ACC112 (cell line): Measurements from ENCODE around the gene RIN3.

Experiments used
- H2AFZ ChIP-seq: fragments of 200-600 bp; sonication (generic); one replicate; pipeline ENCODE4 v1.6.0; 2017; ENCODE audit warnings: antibody characterized with exemption, low read length; ENCODE audit not compliant: unreplicated experiment
- H3K27ac ChIP-seq: fragments of 200-600 bp; sonication (generic); 2 replicates; pipeline ENCODE4 v1.5.1; 2014; ENCODE audit warnings: low read depth, mild to moderate bottlenecking, antibody characterized with exemption, low read length, moderate library complexity
- H3K27me3 ChIP-seq: fragments of 200-600 bp; sonication (generic); 2 replicates; pipeline ENCODE4 v1.6.1; 2014; ENCODE audit warnings: mild to moderate bottlenecking, antibody characterized with exemption, low read length, moderate library complexity, mixed read lengths; ENCODE audit not compliant: insufficient read depth
- H3K36me3 ChIP-seq: fragments of 200-600 bp; sonication (generic); 2 replicates; pipeline ENCODE4 v1.6.1; 2016; ENCODE audit warnings: mild to moderate bottlenecking, antibody characterized with exemption, low read length, moderate library complexity, mixed read lengths; ENCODE audit not compliant: insufficient read depth
- H3K4me1 ChIP-seq: fragments of 200-600 bp; sonication (generic); one replicate; pipeline ENCODE4 v1.6.1; 2016; ENCODE audit warnings: low read length, mixed read lengths; ENCODE audit not compliant: insufficient read depth, unreplicated experiment, control insufficient read depth
- H3K4me3 ChIP-seq: fragments of 200-600 bp; sonication (generic); 2 replicates; pipeline ENCODE4 v1.5.1; 2014; ENCODE audit warnings: mild to moderate bottlenecking, low read depth, low read length
- H3K79me2 ChIP-seq: fragments of 200-600 bp; sonication (generic); one replicate; pipeline ENCODE4 v1.6.0; 2016; ENCODE audit warnings: low read length; ENCODE audit not compliant: control insufficient read depth, unreplicated experiment, insufficient read depth

The RIN3 gene

DNA sequence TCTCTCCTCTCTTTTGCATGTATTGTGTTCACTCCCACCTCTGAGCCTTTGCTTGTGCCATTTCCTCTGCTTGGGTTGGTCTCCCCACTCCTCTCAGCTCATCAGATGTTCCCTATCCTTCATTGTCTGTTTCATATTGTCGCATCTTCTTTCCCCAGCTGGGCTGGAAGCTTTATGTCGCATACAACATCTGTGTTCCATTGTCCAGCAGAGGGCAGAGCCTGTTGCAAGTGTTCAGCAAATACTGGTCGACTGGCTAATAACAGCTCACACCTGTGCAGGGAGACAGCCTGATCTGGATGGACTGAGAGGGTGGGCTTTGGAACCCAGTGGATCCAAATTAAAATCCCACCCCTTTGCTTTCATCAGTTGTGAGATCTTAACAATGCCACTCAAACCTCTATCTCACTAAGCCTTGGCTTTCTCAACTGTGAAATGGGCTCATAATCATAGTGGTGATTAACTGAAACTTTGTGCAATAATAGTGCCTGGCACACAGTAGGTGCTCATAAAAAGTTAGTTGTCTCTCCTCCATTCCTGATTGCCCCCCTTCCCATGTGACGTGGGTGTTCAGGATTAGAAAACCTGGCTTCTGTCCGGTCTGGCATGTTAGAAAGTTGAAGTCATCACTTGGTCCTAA lies 75.8 kb downstream of the RIN3 start:
- Histone ChIP-seq H3K36me3 (peaks cover 14% of the 10 kb centered on the region; the same call in 1 of the 2 replicates), H3K79me2 (no peaks in the 10 kb centered on the region), H3K4me1 (peaks cover 23% of the 10 kb centered on the region), H3K4me3 (no peak overlapping the region), H3K27me3 (no peaks in the 10 kb centered on the region), H2AFZ (no peak overlapping the region), H3K27ac (no peak overlapping the region)

DNA sequence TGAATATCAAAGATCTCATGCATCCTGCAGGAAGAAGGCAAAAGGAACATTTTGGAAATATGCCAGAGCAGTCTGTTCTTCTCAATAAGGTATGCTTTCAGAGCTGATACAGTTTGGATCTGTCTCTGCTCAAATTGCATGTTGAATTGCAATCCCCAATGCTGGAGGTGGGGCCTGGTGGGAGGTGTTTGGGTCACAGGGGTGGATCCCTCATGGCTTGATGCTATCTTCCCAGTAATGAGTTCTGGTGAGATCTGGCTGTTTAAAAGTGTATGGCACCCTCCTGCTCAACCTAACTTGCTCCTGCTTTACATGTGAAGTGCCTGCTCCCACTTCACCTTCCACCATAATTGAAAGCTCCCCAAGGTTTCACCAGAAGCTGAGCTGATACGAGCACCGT lies 76.6 kb downstream of the RIN3 start:
- H3K79me2 ChIP-seq, result no peaks in the 10 kb centered on the region
- peaks cover 14% of the 10 kb centered on the region; the same call in 1 of the 2 replicates for H3K36me3 ChIP-seq
- H3K27ac ChIP-seq, result no peak overlapping the region

DNA sequence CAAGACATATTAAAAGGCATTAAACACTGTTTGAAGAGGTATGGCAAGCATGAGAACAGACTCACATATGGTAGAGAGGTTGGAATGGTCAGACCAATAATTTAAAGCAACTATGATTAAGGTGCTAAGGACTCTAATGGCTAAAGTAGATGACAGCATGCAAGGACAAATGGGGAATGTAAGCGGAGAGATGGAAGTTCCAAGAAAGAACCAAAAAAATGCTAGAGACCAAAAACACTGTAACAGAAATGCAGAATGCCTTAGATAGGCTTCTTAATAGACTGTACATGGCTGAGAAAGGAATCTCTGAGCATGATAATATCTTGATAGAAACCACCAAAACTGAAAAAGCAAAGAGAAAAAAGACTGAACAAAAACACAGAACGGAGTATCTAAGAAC lies 77.4 kb downstream of the RIN3 start:
- Histone ChIP-seq H3K27ac (no peak overlapping the region), H3K4me3 (no peak overlapping the region), H3K4me1 (peaks cover 13% of the 10 kb centered on the region), H3K79me2 (no peaks in the 10 kb centered on the region), H3K27me3 (no peaks in the 10 kb centered on the region), H3K36me3 (peaks cover 14% of the 10 kb centered on the region), H2AFZ (no peak overlapping the region)

More for the DNA sequence above, 76.6 kb downstream of the RIN3 start:
- H3K4me1 ChIP-seq, result peaks cover 21% of the 10 kb centered on the region
- H3K4me3 ChIP-seq, result no peak overlapping the region
- no peaks in the 10 kb centered on the region for H3K27me3 ChIP-seq
- no peak overlapping the region for H2AFZ ChIP-seq

DNA sequence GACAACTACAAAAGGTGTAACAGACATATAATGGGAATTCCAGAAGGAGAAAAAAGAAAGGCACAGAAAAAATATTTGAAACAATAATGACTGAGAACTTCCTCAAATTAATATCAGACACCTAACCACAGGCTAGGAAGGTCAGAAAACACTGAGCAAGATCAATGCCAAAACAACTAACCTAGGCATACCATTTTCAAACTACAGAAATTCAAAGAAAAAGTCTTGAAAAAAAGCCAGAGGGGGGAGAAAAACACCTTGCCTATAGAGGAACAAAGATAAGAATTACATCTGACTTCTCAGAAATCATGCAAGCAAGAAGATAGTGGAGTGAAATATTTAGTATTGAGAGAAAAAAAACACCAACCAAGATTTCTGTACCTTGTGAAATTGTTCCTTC lies 77.8 kb downstream of the RIN3 start:
- H3K4me1 ChIP-seq, result peaks cover 10% of the 10 kb centered on the region
- H3K27ac ChIP-seq, result no peak overlapping the region

DNA sequence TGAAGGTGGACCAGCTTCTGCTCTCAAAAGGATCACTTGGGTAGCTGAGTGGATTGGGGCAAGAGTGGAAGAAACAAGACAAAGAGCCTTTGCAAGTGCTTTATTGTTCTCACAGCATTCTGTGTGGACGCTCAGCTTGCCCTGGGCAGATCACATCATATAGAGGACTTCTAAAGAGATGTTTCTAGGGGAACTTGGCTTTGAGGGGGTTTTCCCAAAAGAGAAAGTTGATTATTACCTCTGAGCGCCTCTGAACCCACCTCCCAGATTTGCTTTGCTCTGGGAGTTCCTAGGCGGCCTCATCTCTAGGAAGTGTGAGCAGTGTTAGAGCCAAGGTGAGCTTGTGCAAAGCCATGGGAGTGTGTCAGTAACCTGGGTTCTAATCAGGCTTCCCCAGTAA lies 81.7 kb downstream of the RIN3 start:
- Histone ChIP-seq H3K36me3 (peaks cover 14% of the 10 kb centered on the region), H3K4me1 (peaks cover 14% of the 10 kb centered on the region), H2AFZ (no peak overlapping the region), H3K4me3 (no peak overlapping the region), H3K27ac (no peak overlapping the region), H3K79me2 (no peaks in the 10 kb centered on the region), H3K27me3 (no peaks in the 10 kb centered on the region)

More for the DNA sequence above, 77.8 kb downstream of the RIN3 start:
- peaks cover 14% of the 10 kb centered on the region for H3K36me3 ChIP-seq
- no peak overlapping the region for H3K4me3 ChIP-seq
- no peaks in the 10 kb centered on the region for H3K27me3 ChIP-seq
- H3K79me2 ChIP-seq, result no peaks in the 10 kb centered on the region
- H2AFZ ChIP-seq, result no peak overlapping the region

DNA sequence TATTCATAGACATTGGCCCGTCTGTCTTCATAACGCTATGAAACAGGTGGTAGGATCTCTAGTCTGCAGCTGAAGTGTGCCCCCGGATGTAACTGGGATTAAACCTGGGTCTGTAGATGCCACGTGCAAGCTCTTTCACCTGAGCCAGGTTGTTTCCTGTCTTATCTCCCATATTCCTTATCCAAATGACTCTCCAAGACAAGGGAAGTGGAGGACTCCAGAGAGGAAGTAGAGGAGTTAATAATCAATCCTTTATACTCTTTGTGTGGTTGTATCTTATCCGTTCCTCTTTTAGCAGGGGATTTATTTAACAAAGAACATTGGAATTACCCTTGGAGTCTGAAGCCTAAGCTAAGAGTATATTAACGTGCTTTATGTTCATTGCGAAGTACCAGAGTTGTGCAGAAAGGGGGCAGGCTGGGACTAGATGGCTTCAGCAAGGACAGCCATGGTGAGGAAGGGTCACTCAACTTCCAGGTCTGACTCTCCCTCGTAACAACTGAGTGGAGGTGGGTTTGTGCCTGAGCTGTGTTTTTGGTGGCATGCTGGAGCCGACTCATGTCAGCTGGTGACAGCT lies 82.8 kb downstream of the RIN3 start:
- Histone ChIP-seq H3K4me3 (no peak overlapping the region), H3K36me3 (peaks cover 5% of the 10 kb centered on the region), H3K27me3 (no peaks in the 10 kb centered on the region), H3K4me1 (peaks cover 20% of the 10 kb centered on the region), H3K79me2 (no peaks in the 10 kb centered on the region), H2AFZ (no peak overlapping the region), H3K27ac (no peak overlapping the region)

DNA sequence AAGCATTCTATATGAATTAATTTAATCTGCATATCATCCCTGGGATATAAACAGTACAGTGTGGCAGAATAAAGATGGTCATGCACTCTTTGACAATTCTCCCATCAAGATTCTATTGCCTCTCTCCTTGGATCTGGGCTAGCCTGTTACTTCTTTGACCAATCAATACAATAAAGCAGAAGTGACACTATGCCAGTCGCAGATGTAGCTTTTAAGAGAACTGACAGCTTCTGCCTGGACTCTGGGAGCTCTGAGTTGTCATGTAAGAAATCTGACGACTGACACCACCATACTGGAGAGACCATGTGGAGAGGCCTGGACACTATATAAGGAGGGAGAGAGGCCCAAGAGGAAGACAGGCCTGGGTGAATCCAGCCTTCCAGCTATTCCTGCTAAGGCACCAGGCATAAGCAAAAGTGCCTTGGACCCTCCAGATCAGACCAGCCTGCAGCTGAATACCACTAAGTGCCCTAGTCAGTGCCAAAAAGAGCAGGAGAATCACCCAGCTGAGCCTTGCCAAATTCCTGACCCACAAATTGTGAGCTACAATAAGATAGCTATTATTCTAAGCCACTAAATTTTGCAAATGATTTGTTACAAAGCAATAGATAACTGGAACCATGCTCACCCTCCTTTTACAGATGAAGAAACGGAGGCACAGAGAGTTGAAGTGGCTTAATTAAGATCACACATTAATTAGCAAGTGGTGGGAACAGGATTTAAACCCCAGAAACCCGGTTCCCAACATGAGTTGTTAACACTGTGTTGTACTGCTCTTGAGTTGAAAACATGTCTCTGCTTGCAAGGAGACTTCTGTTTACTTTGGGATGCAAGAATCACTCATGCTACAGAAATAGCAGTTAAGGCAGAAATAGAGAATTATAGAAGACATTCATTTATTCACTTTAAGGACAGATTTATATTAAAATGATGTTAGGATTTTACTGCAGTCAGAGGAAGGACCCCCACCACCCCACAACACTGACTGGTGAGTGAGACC lies 84.6 kb downstream of the RIN3 start:
- H3K36me3 ChIP-seq, result no peaks in the 10 kb centered on the region; the same call in 1 of the 2 replicates

DNA sequence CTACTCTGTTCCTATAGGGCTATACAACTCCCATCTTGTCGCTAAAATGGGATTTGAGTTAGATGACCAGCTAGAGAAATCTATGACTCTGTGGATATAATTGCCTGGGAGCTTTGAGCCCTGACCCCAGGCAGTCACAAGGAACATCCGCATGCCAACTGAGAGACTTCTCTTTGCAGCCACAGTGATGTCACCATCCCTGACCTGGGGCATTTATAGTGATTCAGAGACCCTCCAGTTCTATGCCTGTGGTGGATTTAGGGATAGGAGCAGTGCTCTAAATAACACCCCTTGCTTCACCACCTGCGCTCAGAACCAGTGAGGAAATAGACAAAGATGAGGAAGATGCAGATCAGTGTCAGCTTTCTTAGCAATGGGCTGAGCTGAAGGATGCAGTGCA lies 86.2 kb downstream of the RIN3 start:
- Histone ChIP-seq H3K27ac (peak overlapping the region; percentile 70), H3K4me3 (no peak overlapping the region), H3K79me2 (no peaks in the 10 kb centered on the region), H3K27me3 (no peaks in the 10 kb centered on the region), H3K4me1 (peaks cover 20% of the 10 kb centered on the region), H3K36me3 (no peaks in the 10 kb centered on the region; the same call in 1 of the 2 replicates), H2AFZ (no peak overlapping the region)

More for the DNA sequence above, 84.6 kb downstream of the RIN3 start:
- no peak overlapping the region for H2AFZ ChIP-seq
- no peaks in the 10 kb centered on the region for H3K27me3 ChIP-seq
- H3K27ac ChIP-seq, result no peak overlapping the region
- H3K4me3 ChIP-seq, result no peak overlapping the region
- H3K79me2 ChIP-seq, result no peaks in the 10 kb centered on the region
- H3K4me1 ChIP-seq, result peaks cover 20% of the 10 kb centered on the region

DNA sequence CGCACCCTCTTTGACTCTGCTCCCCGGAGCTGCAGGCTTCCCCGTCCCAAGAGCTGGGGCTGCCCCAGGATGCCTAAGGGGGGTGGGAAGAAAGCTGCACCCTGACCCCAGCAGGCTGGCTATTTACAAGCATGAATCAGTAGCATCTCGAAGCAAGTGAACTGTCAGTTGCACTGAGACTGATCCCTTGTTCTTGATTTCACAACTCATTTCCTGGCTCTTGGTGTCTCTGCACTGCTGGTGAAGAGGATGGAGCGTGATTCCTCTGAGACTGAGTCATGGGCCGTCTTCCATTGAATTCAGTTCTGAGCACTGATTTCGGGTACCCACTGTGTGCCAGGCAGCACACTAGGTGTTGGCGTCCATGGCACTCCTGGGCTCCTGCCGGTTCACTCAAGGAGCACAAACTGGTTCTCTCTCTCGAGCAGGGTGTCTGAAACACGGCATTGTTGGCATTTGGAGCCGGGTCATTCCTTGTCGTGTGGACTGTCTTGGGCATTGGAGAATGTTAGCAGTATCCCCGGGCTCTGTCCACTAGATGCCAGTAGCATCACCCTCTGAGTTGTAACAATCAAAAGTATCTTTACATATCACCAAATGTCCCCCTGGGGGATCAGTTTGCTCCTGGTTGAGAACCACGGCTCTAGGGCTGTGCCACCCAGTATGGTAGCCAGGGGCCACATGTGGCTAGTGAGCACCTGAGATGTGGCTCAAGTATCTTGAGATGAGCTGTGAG lies 86.9 kb downstream of the RIN3 start:
- Histone ChIP-seq H2AFZ (no peak overlapping the region), H3K4me1 (peaks cover 20% of the 10 kb centered on the region), H3K27ac (peak overlapping the region; percentile 70), H3K4me3 (no peak overlapping the region), H3K27me3 (no peaks in the 10 kb centered on the region), H3K79me2 (no peaks in the 10 kb centered on the region), H3K36me3 (no peaks in the 10 kb centered on the region; the same call in 1 of the 2 replicates)

DNA sequence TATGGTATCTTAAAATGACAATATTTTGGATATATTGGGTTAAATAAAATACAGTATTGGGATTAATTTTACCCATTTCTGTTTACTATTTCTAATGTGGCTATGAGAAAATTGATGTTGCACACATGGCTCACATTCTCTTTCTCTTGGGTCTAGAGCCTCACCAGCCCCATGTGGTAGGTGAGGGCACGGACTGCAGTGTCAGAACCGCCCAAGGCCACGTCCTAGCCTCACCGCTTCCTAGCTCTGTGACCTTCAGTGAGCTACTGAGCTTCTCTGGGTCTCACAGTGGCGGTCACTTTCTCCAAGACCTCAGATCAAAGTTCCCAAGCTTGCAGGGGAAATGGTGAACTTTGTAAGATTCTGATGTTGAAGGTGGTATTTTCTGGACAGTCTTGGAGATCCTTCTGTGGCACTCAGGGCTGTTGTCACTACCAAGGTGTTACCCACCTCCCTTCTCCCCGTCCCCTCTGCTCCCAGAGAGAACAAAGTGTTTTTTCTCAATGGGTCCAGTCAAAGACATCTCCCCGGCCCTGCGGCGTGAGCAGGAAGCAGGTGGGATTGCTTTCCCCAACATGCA lies 87.6 kb downstream of the RIN3 start:
- H3K27me3 ChIP-seq, result no peaks in the 10 kb centered on the region
- peaks cover 20% of the 10 kb centered on the region for H3K4me1 ChIP-seq
- no peak overlapping the region for H2AFZ ChIP-seq
- H3K36me3 ChIP-seq, result no peaks in the 10 kb centered on the region
- H3K4me3 ChIP-seq, result no peak overlapping the region
- H3K27ac ChIP-seq, result no peak overlapping the region
- no peaks in the 10 kb centered on the region for H3K79me2 ChIP-seq
